GM12874 (cell line): ENCODE data around the gene SHISA3.

Experiments
- CTCF ChIP-seq: IDR thresholded peaks from 2 replicates; pipeline ENCODE4 v1.5.1; 2011; ENCODE audit warnings: low read depth, mild to moderate bottlenecking, control low read depth, low read length, moderate library complexity; ENCODE audit not compliant: insufficient read depth

SHISA3 gene

DNA sequence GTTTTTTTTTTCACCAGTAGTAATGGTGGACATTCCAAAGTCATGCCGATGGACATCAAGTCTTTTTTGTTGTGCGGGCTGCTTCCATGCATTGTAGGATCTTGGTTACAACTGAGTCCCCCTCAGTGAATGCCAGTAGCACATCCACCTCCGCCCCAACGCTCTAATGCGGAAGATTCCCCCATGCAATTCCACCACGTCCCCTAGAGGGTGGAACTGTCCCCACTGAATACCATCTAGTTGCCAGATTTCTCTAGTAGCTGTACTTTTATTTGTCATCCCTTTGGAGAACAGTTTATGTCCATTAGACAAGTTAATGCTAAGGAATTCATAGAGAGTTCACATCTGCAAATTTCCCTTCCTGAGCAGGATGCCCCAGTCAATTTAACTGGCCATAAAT is 6.7 kb downstream of the SHISA3 start:
- no peak for TF ChIP-seq CTCF

DNA sequence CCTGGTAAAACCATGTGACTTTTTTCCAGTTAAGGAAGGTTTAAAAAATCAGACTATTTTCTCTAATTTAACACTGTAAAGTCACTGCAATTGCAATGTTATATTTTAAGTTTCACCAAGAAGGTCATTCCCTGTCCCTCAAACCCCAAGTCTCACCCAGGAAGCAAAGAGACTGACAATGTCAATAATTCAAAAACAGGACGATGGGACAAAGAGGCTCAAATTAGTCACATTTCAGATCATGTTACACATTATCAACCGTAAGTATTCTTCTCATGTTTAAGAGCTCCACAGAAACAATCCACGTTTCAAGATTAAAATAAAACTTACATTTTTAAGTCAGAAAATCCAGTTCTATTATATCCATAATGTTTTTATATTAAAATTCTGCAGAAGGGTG is 13.2 kb downstream of the SHISA3 start:
- no peak for TF ChIP-seq CTCF

- no peak for TF ChIP-seq CTCF
These were observed 14.5 kb downstream of the SHISA3 start for GRCh38 chr4:42411803-42412202.

DNA sequence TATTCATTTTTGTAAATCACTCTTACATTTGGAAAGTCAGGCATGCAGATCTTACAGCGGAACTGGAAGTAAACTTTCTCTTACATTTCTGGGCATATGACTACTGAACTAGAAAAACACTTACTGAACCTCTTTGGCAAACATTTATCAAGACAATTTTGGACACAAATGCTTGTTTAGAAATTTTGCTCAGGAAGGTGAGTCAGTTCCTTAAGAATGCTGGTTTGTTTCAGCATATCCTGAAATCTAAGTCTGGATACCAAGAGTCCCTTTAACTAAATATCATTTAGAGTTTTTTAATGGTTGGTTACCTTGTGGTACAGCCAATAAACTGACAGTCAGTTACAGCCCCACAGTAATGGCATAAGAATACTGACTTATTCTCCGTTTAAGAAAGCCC is 15.0 kb downstream of the SHISA3 start:
- no peak for TF ChIP-seq CTCF

DNA sequence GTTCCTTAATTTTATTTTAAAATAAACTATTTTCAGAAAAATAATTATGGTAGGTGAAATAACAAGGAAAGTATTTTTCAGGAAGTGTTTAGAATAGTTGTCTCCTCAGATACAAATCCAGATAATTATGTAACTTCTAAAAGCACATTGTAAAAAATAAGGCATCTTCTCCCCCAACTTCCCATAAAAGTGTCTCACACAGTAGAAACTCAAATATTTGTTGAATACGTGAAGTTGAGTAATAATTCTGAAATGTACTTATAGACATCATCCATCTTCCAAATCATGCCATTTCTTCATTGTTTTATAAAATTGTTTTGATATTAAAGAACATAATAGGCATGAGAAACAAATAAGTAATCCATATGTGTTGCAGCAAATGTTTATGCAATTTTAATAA is 18.0 kb downstream of the SHISA3 start:
- TF ChIP-seq CTCF: no peak

DNA sequence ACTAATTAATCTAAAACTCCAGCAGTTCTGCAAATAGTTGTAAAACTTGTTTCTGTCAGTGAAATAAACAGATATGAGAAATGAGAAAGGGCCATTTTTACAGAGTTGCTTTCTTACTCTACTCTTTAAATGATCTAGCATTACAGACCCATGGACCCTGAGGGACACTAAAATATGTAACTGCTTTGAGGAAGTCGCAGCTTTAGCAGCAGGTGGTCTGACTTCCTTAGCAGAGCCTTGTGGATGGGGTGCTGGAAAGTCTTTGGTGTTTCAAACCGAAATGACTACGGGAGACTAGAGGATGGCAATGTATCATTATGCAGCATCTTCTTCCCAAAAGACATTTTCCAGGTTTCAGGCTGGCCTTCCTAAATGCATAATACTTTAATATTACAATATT is 18.7 kb downstream of the SHISA3 start:
- TF ChIP-seq CTCF: no peak

GRCh38 chr4:42417550-42417949 is 20.3 kb downstream of the SHISA3 start:
- TF ChIP-seq CTCF: no peak

DNA sequence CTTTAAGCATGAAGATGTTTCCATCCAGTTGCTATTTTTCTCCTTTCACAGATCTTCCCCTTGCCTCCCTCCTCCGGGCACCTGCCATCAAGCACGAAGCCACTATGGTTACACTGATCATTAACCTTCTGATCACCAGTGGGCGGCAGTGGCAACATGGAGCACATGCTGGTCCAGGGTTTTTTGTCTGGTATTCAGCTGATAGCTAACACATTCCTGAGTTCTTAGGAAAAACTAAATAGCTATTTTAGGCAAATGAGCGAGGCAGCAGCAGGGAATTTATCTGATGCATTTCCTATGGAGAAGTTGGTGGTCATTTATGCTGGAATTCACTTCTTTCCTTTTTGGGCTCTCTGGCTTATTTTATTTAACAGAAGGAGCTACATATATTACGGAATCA is 22.9 kb downstream of the SHISA3 start:
- no peak for TF ChIP-seq CTCF
